H4 (cell line): ENCODE data around the gene HNRNPA1. TPM values are rescaled to one million over a fixed set of nuclear protein-coding genes. Genes with fewer than 3 reads are reported as not detected.
"Not testable (repeated sequence)": the region's sequence is repeated elsewhere in the genome, so short reads cannot be mapped to it uniquely, and the experiment has no call there.

ENCODE experiments used
- DNase-seq: peaks from one replicate; pipeline ENCODE4 v3.0.0-alpha.2; 2015; ENCODE audit warnings: low spot score
- total RNA-seq: library from RNA; depleted of rRNA; stranded (reverse); fragments of >200 nt; shearing (Covaris generic); gene quantifications from 2 replicates; pipeline ENCODE4 v1.2.3, GENCODE V29; 2014; rRNA removed

Gene HNRNPA1
- 443 and 634 TPM in 2 replicates for total RNA-seq

DNA sequence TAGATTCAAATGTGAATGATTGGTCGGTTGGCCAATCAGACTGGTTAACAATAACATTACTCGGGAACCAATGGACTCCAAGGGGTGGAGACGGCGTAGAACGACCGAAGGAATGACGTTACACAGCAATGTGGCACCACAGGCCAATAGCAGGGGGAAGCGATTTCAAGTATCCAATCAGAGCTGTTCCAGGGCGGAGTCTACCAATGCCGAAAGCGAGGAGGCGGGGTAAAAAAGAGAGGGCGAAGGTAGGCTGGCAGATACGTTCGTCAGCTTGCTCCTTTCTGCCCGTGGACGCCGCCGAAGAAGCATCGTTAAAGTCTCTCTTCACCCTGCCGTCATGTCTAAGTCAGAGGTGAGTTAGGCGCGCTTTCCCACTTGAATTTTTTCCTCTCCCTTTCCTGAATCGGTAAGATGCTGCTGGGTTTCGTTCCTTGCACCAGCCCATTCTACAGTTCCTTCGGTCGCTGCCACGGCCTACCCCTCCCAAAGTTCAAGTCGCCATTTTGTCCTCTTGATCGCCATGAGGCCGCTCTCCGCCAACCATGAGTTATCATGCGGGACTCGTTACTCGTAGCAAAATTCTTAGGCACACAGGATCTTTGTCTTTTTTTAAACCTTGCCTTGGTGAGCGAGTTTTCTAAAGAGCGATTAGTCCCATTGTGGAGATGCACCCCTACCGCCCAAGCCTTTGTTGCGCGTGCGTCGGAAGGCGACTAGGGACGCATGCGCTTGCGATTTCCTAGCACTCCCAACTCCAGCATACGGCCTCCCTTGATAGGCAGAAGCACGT lies at the start of gene HNRNPA1:
Gene HNRNPA1, plus strand, starts transcription at position 259 of the 793 bp plus-strand sequence. Its CDS starts 82 bp downstream, at position 341.
- DNase-seq = peak; percentile 100

DNA sequence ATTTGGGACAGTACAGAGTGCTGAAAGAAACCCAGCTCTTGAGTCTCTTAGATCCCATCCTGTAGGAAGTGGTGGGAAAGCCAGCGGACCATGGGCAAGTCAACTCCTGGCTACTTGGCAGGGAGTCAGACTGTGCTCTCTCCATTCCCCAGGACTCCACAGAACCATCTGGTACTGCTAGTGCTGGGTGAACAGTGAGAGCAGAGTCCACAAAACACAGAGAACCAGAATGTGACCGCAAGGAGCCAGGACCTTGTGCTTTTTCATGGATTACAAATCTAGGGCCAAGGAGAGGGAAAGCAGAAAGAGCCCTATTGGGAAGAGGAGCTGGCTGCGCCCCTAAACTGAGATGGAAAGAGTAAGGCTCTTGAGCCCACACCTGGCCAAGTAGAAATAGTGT lies 49.3 kb upstream of the HNRNPA1 start:
- not testable (repeated sequence) for DNase-seq

- DNase-seq = no peak
These were observed 47.7 kb upstream of the HNRNPA1 start for GRCh38 chr12:54232790-54233189.

- DNase-seq = no peak
These were observed 42.0 kb upstream of the HNRNPA1 start for GRCh38 chr12:54238531-54238930.

DNA sequence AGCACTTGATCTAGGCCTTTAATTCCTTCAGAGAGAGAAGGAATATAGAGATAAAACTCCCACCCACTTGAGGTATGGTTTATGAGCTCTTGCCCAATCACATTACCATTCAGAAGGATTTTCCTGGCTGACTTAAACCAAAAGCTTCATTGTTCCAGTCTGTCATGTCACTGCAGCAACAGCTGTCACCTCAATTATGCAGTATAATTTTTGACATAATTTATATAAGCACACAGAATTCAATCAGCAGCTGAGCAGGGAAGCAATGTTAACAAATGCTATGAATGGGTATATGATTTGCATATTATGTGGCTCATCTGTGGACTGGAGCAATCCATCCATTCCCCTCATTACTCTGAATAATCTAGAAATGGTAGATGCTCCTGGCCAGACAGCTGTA lies 40.9 kb upstream of the HNRNPA1 start:
- no peak for DNase-seq

DNA sequence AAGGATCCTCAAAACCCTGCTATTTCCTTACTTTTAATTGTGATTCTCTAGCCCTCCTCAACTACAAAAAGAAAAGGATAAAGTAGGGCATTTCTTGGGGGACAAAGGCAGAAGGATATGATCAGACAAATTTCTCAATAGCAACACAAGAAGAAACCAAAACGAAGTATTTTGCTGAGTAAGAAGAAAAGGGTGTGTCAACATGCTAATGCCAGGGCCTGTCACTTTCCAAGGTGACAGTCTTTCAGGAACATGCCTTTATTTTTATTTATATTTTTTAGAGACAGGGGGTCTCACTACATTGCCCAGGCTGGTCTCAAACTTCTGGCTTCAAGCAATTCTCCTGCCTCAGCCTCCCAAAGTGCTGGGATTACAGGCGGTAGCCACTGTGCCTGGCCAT lies 40.4 kb upstream of the HNRNPA1 start:
- DNase-seq = no peak

DNA sequence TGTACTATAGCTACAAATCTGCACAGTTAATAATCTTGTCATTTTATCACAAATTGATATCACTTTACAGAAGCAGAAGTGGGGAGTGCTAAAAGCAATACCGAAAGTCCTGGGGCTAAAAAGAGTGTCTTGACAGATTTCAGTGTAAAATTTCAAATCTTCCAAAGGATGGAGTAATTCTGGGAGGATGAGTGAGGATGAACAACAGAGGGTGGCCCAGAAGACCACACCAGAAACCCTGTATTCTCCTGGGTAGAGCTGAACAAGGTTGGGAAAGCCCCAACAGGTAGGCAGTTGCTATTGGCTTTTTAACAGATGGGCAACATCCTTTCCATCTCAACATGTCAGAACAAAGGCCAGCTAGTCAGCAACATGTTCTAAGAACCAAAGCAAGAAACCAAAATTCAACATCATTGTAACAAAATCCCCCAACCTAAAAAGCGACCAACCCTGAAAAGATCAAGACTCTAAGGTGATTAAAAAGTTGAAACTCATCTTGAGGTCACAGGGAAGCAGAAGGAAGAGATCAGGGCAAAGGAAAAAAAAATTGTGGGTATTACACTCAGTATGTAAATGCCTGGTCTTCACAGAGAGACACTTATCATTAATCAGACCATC lies 39.4 kb upstream of the HNRNPA1 start:
- DNase-seq = no peak

DNA sequence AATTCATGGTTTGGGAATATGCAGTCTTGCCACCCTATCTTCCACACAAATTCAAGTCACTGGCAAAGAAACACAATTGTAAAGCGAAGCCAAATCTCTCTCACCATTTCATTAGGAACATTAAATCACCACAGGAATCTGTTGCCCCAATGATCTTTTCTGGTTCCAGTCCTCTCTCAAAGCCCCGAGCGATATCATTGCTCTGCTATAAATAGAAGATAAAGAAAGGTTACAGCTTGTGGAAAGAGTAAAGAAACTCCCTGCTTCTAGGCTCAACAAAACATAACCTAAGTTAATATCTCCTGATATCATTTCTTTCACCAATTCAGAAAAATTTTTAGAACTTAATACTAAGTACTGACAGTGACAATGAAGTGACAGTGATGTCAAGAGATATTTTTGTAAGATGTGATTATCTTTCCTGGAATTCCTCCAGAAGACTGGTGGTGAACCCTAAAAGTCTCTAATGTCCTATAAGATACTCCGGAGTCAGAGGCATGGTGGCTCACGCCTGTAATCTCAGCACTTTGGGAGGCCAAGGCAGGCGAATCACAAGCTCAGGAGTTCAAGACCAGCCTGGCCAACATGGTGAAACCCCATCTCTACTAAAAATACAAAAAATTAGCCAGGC lies 34.4 kb upstream of the HNRNPA1 start:
- no peak for DNase-seq

GRCh38 chr12:54249489-54249888 lies 31.0 kb upstream of the HNRNPA1 start:
- no peak for DNase-seq

DNA sequence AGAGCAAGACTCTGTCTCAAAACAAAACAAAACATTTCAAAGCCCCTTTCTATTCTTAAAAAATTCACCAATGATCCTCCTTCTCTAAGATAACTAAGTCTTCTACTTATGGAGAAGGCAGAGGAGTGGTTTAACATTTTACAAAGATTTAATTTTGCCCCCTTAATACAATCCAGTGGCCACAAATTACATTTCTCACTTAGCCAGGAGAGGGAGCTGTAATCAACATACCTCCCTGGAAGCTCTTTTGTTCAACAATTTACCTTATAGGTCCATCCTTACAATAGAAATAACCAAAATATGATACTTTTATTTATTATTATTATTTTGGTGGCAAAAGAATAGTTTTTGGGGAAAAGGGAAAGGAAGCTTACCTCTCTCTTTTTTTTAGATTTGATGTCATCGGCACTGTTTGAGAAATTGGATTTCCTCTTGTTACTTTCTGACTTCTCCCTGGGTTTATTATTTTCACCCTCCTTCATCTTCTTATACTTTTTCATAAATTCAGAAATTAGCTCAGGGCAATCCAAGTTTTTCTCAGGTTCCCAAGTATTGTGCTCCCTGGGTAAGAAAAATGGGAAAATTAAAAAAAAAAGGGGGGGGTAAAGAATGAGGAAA lies 28.8 kb upstream of the HNRNPA1 start:
- DNase-seq = peak; percentile 21

DNA sequence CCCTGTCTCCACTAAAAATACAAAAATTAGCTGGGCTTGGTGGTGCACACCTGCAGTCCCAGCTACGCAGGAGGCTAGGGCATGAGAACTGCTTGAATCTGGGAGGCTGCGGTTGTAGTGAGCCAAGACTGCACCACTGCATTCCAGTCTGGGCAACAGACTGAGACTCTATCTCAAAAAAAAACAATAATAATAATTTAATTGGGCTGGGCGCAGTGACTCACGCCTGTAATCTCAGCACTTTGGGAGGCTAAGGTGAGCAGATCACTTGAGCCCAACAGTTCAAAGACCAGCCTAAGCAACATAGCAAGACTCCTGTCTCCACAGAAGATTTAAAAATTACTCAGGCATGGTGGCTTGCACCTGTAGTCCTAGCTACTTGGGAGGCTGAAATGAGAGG lies 27.3 kb upstream of the HNRNPA1 start:
- DNase-seq = no peak

DNA sequence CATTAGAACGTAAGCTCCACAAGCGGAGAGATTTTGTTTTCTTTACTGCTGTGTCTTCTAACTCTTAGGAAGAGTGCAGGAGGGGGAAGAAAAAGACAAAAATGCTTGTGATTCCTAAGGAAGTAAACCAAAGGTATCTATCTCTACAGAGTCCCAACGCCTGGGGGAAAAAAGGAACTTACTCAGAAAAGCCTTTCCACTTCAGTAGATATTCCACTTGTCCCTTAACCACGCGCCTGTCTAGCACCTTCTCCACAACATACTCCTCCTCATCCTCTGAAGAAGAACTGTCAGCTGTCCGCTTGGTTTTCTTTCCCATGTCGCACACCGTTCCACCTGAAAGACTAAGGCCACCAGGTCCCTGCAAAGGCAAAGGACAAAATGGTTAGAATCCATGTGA lies 23.2 kb upstream of the HNRNPA1 start:
- no peak for DNase-seq

DNA sequence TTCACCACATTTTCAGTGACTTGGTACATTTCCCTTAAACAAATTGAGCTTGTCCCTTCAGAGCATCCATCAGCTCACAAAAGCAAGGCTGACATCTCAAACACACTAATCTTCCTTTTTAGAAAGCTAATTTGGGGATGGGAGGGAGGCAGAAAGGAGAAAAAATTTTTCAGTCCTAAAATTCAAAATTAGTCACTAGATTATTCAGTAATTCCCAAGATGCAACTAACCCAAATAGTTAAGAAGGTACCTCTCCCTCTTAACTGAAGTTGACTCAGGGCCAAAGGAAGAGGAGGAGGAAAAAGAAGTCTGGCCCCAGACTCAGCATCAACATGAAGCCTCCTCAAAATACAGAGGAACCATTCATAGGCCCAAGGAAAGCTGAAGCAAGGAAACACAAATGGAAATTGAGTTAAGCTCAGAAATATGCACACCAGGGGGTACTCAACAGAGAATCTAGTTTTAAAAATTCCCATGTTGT lies 22.3 kb upstream of the HNRNPA1 start:
- DNase-seq = no peak

GRCh38 chr12:54259194-54260011 lies 21.1 kb upstream of the HNRNPA1 start:
- peak; percentile 92 for DNase-seq

GRCh38 chr12:54261815-54262402 lies 18.6 kb upstream of the HNRNPA1 start:
- DNase-seq = no peak

DNA sequence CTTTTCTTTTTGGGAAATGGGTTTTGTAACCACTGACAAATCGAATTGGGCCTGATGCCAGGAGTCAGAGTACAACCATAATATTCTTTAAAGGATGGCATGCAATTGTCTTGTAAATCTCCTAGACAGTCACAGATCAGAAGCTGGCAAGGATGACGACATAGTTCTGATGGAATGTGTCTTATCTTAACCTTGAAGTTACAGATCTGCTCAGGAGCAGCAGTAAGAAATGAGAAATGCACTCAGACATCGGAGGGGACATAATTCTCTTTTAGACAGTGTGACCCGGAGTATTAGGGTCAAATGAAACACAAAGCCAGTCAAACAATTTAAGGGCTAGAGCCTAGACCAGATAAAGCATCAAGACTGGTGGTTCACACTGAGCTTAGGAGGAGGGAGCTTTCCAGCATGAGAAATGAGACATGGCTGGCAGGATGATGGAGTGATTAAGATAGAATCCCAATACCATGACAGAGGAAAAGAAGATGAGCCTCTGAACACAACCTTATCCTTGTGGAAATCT lies 18.1 kb upstream of the HNRNPA1 start:
- peak; percentile 12 for DNase-seq

DNA sequence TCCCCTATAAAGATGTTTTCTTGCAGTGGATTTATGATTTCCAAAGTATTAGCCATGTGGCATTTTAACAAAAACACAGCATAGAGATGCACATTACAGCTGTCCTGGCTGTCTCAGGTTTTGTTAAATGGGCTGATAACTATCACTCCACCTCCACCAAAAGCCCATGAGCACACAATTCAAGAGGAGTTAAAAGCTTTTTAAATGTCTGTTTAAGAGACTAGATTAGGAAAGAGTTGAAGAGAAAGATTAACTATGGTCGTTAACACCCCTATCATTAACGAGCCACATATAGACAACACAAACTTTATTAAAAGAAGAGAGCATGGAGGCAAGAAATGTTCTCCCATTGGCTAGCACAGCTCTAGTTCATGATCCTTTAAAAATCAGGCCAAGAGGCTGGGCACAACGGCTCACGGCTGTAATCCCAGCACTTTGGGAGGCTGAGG lies 15.1 kb upstream of the HNRNPA1 start:
- DNase-seq = no peak

- DNase-seq = no peak
These were observed 13.7 kb upstream of the HNRNPA1 start for GRCh38 chr12:54266852-54267251.

- no peak for DNase-seq
These were observed 10.2 kb upstream of the HNRNPA1 start for GRCh38 chr12:54270345-54270744.

DNA sequence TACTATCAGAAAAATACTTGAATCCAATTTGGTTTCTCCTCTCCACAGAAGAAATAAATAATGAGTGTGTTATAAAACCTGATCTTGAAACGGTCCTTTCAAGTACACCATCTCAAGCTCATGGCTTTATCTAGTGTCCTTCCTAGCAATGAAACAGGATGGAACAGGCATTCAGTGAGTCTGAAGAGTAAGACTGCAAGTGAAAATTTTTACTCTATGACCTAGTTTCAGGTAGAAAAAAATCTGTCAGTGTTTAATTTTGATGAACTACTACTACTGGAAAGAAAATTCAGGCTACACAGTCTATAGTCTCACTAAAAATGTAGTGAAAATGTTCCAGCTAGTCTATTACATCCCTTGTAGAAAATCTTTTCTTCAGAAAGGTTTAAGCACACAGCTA lies 8.3 kb upstream of the HNRNPA1 start:
- no peak for DNase-seq

- no peak for DNase-seq
These were observed 6.5 kb upstream of the HNRNPA1 start for GRCh38 chr12:54273981-54274380.
